Hematopoietic multipotent progenitor cell treated with erythropoietin and hydrocortisone succinate and interleukin-3 and kit ligand, for 4 days (in vitro differentiated cells): ENCODE results near the gene PTPRJ.

Experiments used
- DNase-seq: peaks from one replicate; pipeline ENCODE4 v3.0.0-alpha.2; 2015

PTPRJ gene

GRCh38 chr11:48043111-48043990 is 63.0 kb downstream of the PTPRJ start:
- no peak for DNase-seq

- no peak for DNase-seq
Measured at GRCh38 chr11:48043991-48044512, 63.7 kb downstream of the PTPRJ start.

GRCh38 chr11:48044577-48044976 is 64.2 kb downstream of the PTPRJ start:
- DNase-seq, result no peak

GRCh38 chr11:48045536-48045935 is 65.2 kb downstream of the PTPRJ start:
- DNase-seq, result no peak

- no peak for DNase-seq
Measured at GRCh38 chr11:48047616-48048015, 67.3 kb downstream of the PTPRJ start.

GRCh38 chr11:48049036-48049435 is 68.7 kb downstream of the PTPRJ start:
- no peak for DNase-seq

GRCh38 chr11:48050304-48050703 is 69.9 kb downstream of the PTPRJ start:
- peak; percentile 35 for DNase-seq

GRCh38 chr11:48051217-48051830 is 71.0 kb downstream of the PTPRJ start:
- peak; percentile 38 for DNase-seq

- DNase-seq, result no peak
Measured at GRCh38 chr11:48052183-48053044, 72.1 kb downstream of the PTPRJ start.

GRCh38 chr11:48054994-48055291 is 74.6 kb downstream of the PTPRJ start:
- DNase-seq, result no peak

- DNase-seq, result peak; percentile 82
Measured at GRCh38 chr11:48055292-48056132, 75.2 kb downstream of the PTPRJ start.

- no peak for DNase-seq
Measured at GRCh38 chr11:48056325-48057183, 76.2 kb downstream of the PTPRJ start.

GRCh38 chr11:48058064-48058463 is 77.7 kb downstream of the PTPRJ start:
- no peak for DNase-seq

- DNase-seq, result no peak
Measured at GRCh38 chr11:48058788-48059187, 78.4 kb downstream of the PTPRJ start.

GRCh38 chr11:48062649-48063048 is 82.3 kb downstream of the PTPRJ start:
- DNase-seq, result no peak

GRCh38 chr11:48063424-48063978 is 83.1 kb downstream of the PTPRJ start:
- no peak for DNase-seq

GRCh38 chr11:48064306-48064705 is 83.9 kb downstream of the PTPRJ start:
- no peak for DNase-seq

- peak; percentile 48 for DNase-seq
Measured at GRCh38 chr11:48066881-48067800, 86.8 kb downstream of the PTPRJ start.

- no peak for DNase-seq
Measured at GRCh38 chr11:48073031-48073861, 92.9 kb downstream of the PTPRJ start.
